Measurements from ENCODE around the gene ZNF566. TPM values are rescaled to one million over a fixed set of nuclear protein-coding genes. Genes with fewer than 3 reads are reported as not detected.

Gene ZNF566
- total RNA-seq, 1 donor from 2014 or later = 13.2 TPM

DNA sequence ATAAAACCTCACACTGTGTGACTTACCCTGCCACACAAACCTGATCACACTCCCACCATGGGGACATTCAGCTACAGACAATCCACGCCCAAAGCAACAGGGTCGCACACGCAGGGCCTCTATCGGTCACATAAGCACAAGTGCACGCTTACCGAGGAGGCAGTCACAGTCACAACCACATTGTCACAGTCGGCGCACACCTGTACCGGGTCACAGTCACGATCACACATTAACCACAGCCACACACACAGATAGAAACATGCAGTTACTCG is 579 bp downstream of the ZNF566 start:
- Mint-ChIP-seq H3K36me3 (ENCODE audit: unreplicated experiment) (peaks cover 21% of the 10 kb centered on the region), H3K4me1 (ENCODE audit: unreplicated experiment) (peaks cover 17% of the 10 kb centered on the region), H3K4me3 (ENCODE audit: unreplicated experiment) (peak overlapping the region; percentile 98), H3K27me3 (ENCODE audit: unreplicated experiment) (no peaks in the 10 kb centered on the region), H3K27ac (ENCODE audit: unreplicated experiment) (peak overlapping the region; percentile 100), H3K9me3 (ENCODE audit: unreplicated experiment) (peaks cover 9% of the 10 kb centered on the region)
- no peak for DNase-seq (ENCODE audit: extremely low spot score, unreplicated experiment)
- TF ChIP-seq, protein P1, sequence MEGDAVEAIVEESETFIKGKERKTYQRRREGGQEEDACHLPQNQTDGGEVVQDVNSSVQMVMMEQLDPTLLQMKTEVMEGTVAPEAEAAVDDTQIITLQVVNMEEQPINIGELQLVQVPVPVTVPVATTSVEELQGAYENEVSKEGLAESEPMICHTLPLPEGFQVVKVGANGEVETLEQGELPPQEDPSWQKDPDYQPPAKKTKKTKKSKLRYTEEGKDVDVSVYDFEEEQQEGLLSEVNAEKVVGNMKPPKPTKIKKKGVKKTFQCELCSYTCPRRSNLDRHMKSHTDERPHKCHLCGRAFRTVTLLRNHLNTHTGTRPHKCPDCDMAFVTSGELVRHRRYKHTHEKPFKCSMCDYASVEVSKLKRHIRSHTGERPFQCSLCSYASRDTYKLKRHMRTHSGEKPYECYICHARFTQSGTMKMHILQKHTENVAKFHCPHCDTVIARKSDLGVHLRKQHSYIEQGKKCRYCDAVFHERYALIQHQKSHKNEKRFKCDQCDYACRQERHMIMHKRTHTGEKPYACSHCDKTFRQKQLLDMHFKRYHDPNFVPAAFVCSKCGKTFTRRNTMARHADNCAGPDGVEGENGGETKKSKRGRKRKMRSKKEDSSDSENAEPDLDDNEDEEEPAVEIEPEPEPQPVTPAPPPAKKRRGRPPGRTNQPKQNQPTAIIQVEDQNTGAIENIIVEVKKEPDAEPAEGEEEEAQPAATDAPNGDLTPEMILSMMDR (IDR thresholded peaks at IDR 0.05) = no peak

DNA sequence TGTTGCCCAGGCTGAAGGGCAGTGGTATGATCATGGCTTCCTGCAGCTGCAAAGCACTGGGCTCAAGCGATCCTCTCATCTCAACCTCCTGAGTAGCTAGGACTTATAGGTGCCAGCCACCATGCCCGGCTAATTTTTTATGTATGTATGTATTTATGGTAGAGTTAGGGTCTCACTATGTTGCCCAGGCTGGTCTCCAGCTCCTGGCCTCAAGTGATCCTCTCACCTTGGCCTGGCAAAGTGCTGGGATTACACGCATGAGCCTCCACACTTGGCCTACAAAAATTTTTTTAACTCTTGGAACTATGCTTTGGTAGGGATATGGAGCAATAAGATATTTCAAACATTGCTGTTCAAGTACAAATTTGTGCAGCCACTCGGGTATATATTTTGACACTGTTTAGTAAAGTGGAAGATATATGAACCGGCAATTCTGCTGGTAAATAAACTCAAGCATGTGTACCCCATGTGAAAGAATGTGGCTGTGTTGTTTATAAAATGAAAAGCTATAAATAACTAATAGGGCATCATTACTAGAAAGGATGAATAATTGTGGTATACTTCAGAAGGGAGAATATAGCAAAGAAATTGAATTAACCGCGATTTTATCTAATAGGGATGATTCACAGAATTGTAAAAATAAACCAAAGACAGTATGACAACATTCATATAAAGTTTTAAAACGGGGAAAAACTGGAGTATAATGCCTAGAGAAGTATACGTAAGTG is 1.1 kb downstream of the ZNF566 start:
- peaks cover 10% of the 10 kb centered on the region for H3K9me3 Mint-ChIP-seq (ENCODE audit: unreplicated experiment)
- H3K36me3 Mint-ChIP-seq (ENCODE audit: unreplicated experiment) = peaks cover 24% of the 10 kb centered on the region
- H3K4me3 Mint-ChIP-seq (ENCODE audit: unreplicated experiment) = peak overlapping the region; percentile 98
- no peak for DNase-seq (ENCODE audit: extremely low spot score, unreplicated experiment)
- H3K27ac Mint-ChIP-seq (ENCODE audit: unreplicated experiment) = peak overlapping the region; percentile 100
- peaks cover 17% of the 10 kb centered on the region for H3K4me1 Mint-ChIP-seq (ENCODE audit: unreplicated experiment)
- TF ChIP-seq, protein P1 (IDR thresholded peaks at IDR 0.05) = no peak
- H3K27me3 Mint-ChIP-seq (ENCODE audit: unreplicated experiment) = no peaks in the 10 kb centered on the region

DNA sequence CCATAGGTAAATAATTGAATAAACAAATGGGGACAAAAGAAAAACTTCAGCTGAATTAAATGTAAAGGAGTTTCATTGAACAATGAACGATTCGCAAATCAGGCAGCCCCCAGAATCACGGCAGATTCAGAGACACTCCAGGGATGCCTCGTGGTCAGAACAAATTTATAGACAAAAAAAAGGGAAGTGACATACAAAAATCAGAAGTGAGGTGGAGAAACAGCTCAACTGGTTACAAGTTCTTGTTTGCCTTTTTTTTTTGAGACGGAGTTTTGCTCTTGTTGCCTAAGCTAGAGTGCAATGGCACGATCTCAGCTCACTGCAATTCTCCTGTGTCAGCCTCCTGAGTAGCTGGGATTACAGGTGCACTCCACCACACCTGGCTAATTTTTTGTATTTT is 5.7 kb downstream of the ZNF566 start:
- Mint-ChIP-seq H3K36me3 (ENCODE audit: unreplicated experiment) (peaks cover 44% of the 10 kb centered on the region), H3K4me1 (ENCODE audit: unreplicated experiment) (peaks cover 9% of the 10 kb centered on the region), H3K4me3 (ENCODE audit: unreplicated experiment) (no peak overlapping the region), H3K9me3 (ENCODE audit: unreplicated experiment) (peaks cover 26% of the 10 kb centered on the region), H3K27me3 (ENCODE audit: unreplicated experiment) (no peaks in the 10 kb centered on the region), H3K27ac (ENCODE audit: unreplicated experiment) (no peak overlapping the region)
- no peak for DNase-seq (ENCODE audit: extremely low spot score, unreplicated experiment)
- TF ChIP-seq, protein P1 (IDR thresholded peaks at IDR 0.05) = no peak

DNA sequence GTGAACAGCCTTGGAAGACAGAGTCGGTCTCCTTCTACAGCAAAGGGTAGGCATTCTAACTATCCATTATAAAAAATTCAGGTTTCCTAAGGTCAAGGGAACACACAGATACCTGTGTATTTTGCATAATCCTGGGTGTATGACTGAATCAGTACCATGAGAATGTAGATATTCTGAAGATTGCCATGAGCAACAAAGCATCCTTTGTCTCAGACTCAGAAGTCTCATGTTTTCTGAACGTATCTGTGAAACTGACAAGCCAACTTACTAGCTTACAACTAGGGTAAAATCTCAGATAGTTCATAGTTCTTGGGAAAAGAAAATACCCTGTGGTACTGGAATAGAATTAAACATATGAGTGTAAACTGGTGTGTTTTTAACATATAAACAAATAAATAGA is 6.5 kb downstream of the ZNF566 start:
- H3K9me3 Mint-ChIP-seq (ENCODE audit: unreplicated experiment) = peaks cover 26% of the 10 kb centered on the region
- no peak overlapping the region for H3K27ac Mint-ChIP-seq (ENCODE audit: unreplicated experiment)
- no peak for DNase-seq (ENCODE audit: extremely low spot score, unreplicated experiment)
- peaks cover 2% of the 10 kb centered on the region for H3K4me1 Mint-ChIP-seq (ENCODE audit: unreplicated experiment)
- peaks cover 50% of the 10 kb centered on the region for H3K36me3 Mint-ChIP-seq (ENCODE audit: unreplicated experiment)
- TF ChIP-seq, protein P1 (IDR thresholded peaks at IDR 0.05) = no peak
- no peak overlapping the region for H3K4me3 Mint-ChIP-seq (ENCODE audit: unreplicated experiment)
- no peaks in the 10 kb centered on the region for H3K27me3 Mint-ChIP-seq (ENCODE audit: unreplicated experiment)

DNA sequence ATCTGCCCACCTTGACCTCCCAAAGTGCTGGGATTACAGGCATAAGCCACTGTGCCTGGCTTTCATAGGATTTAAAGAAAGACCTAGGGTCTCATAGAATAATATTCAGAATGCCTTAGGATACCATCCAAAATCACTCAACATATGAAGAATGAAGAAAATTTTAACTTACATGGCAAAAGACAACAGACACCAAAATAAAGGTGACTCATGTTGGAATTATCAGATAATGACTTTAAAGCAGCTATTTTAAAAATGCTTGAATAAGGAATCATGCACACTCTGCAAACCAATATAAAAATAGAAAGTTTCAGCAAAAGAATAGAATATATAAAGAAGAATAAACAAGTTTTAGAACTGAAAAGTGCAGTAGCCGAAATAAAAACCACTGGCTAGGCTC is 29.3 kb downstream of the ZNF566 start:
- no peak overlapping the region for H3K27ac Mint-ChIP-seq (ENCODE audit: unreplicated experiment)
- DNase-seq (ENCODE audit: extremely low spot score, unreplicated experiment) = no peak
- TF ChIP-seq, protein P1 (IDR thresholded peaks at IDR 0.05) = no peak

More for the DNA sequence above, 29.3 kb downstream of the ZNF566 start:
- Mint-ChIP-seq H3K27me3 (ENCODE audit: unreplicated experiment) (no peaks in the 10 kb centered on the region), H3K36me3 (ENCODE audit: unreplicated experiment) (peaks cover 58% of the 10 kb centered on the region), H3K4me3 (ENCODE audit: unreplicated experiment) (no peak overlapping the region), H3K9me3 (ENCODE audit: unreplicated experiment) (peaks cover 31% of the 10 kb centered on the region), H3K4me1 (ENCODE audit: unreplicated experiment) (no peaks in the 10 kb centered on the region)

All from osteocyte (in vitro differentiated cells).